IPS-20b (cell line): Measurements from ENCODE around the gene DLG2.
A peak's percentile ranks its signal among the peaks of the same experiment; 100 is the strongest.
"Not testable (repeated sequence)": the region's sequence is repeated elsewhere in the genome, so short reads cannot be mapped to it uniquely, and the experiment has no call there.

Experiments
- H3K27ac ChIP-seq: one replicate; pipeline ENCODE4 v1.5.1; 2013; ENCODE audit warnings: low read length
- H3K27me3 ChIP-seq: 2 replicates; pipeline ENCODE4 v1.6.1; 2013; ENCODE audit warnings: mild to moderate bottlenecking, low read length, inconsistent platforms; ENCODE audit not compliant: insufficient read depth
- H3K36me3 ChIP-seq: 2 replicates; pipeline ENCODE4 v1.6.1; 2013; ENCODE audit warnings: low read depth, mild to moderate bottlenecking, inconsistent platforms, low read length, moderate library complexity; ENCODE audit not compliant: insufficient read depth
- H3K4me1 ChIP-seq: 2 replicates; pipeline ENCODE4 v1.6.1; 2013; ENCODE audit warnings: mild to moderate bottlenecking, control low read depth, inconsistent platforms, low read length, moderate library complexity; ENCODE audit not compliant: insufficient read depth
- H3K4me3 ChIP-seq: 2 replicates; pipeline ENCODE4 v1.5.1; 2013; ENCODE audit warnings: mild to moderate bottlenecking, low read length, inconsistent platforms
- H3K9ac ChIP-seq: 2 replicates; pipeline ENCODE4 v1.6.1; 2013; ENCODE audit warnings: low read depth, mild to moderate bottlenecking, inconsistent platforms, low read length, moderate library complexity
- H3K9me3 ChIP-seq: 2 replicates; pipeline ENCODE4 v1.6.1; 2013; ENCODE audit warnings: mild to moderate bottlenecking, low read depth, low read length, inconsistent platforms; ENCODE audit not compliant: insufficient read depth

Gene DLG2

DNA sequence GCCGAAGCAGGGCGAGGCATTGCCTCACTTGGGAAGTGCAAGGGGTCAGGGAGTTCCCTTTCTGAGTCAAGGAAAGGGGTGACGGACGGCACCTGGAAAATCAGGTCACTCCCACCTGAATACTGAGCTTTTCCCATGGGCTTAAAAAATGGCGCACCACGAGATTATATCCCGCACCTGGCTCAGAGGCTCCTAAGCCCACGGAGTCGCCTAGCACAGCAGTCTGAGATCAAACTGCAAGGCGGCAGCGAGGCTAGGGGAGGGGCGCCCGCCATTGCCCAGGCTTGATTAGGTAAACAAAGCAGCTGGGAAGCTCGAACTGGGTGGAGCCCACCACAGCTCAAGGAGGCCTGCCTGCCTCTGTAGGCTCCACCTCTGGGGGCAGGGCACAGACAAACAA, 2039.3 kb downstream of the DLG2 start:
- H3K9me3 ChIP-seq: not testable (repeated sequence)

DNA sequence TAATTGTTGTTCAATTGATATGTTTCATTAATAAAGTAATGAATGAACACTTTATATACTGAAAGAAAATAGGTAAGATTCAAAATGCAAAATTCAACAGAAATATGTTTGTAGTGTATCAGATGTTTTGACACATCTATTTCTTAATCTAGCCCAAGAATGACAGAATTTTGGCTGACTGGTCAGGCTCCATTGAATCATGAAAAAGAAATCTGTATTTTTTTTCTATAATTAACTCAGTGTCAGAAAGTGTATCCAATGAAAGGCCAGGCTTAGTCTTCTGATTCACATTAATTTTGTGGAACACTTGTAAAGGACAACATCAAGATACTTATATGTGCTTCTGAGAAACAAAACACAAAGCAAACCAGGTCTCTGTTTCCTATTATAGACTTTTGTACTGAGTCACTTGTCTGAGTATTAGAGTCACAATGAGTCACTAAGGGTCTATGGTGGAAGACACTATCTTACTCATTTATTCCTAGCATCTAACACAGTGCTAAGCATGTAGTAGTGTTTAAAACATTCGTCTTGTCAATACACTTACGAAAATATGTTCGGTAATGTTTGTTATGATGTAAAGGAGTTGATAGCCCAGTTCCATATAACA, 2043.3 kb downstream of the DLG2 start:
- Histone ChIP-seq H3K9me3 (no peaks in the 10 kb centered on the region), H3K4me3 (no peak overlapping the region), H3K27me3 (no peaks in the 10 kb centered on the region), H3K27ac (no peak overlapping the region), H3K4me1 (peaks cover 1% of the 10 kb centered on the region; the same call in 1 of the 2 replicates), H3K36me3 (no peaks in the 10 kb centered on the region), H3K9ac (no peak overlapping the region)

More for the DNA sequence above, 2039.3 kb downstream of the DLG2 start:
- H3K36me3 ChIP-seq, H3K27me3 ChIP-seq, H3K4me1 ChIP-seq, H3K27ac ChIP-seq: not testable (repeated sequence)
- Histone ChIP-seq H3K4me3 (peak overlapping the region; percentile 65), H3K9ac (peak overlapping the region; percentile 53; the same call in 1 of the 2 replicates)

DNA sequence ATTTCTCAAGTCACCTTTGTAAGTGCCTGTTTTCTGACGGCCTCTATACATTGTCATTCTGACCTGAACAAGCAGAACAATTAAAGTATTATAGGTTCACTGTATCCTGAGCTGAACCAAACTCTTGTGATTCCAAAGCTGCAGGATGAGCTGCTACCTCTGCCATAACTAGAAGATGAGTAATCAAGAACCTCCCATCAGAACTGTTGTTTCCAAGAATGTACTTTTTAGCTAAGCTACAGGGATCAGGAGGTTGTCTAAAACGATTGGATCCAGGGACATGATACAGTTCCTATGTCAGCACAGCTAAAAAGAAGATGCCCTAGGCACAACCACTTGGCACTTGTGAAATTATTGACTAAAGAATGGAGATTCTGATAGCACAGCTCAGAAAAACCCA, 2052.6 kb downstream of the DLG2 start:
- no peaks in the 10 kb centered on the region for H3K36me3 ChIP-seq
- peaks cover 15% of the 10 kb centered on the region; the same call in 1 of the 2 replicates for H3K4me1 ChIP-seq

DNA sequence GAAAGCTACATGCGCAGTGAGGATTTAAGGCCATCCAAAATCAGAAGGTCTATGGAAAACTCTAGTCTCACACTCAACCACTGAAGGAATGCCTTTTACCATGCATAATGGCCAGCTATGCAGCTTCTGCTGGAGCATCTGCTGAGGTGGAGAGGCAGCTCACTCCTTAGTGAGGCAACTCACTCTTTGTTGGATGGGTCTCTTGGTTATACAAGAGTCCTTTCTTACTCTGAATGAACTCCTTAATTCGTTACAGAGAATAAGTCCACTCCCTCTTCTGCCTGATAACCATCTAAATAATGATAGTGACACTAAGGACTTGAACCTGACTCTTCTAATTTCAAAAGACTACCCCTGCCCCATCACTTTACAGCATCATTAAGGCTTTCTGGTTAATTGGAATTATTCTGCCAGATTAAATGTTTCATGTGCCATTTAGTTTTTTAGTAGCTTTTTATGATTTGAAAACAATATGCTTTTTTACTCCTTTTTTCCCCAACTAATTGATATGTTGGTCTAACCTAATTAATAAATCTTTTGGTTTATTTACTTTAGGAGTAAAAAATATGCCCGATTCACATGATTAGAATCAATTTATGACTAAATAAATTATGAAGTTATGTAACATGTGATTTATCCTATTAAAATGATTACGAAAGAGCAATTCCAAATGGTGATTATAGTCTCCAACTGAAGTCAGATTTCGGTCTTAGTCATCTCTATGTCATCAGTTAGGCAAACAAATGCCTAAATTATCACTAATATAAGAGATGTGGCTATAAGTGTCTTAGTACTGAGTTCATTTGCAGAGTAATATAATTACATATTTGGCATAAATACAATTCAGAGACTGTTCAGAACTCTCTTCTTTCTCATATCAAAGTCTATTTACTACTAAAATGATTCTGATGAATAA, 2054.3 kb downstream of the DLG2 start:
- Histone ChIP-seq H3K27me3 (no peaks in the 10 kb centered on the region), H3K9me3 (no peaks in the 10 kb centered on the region), H3K9ac (no peak overlapping the region), H3K4me3 (no peak overlapping the region), H3K4me1 (peaks cover 14% of the 10 kb centered on the region; the same call in 1 of the 2 replicates), H3K27ac (no peak overlapping the region), H3K36me3 (no peaks in the 10 kb centered on the region)

More for the DNA sequence above, 2052.6 kb downstream of the DLG2 start:
- no peak overlapping the region for H3K9ac ChIP-seq
- no peaks in the 10 kb centered on the region for H3K27me3 ChIP-seq
- no peak overlapping the region for H3K27ac ChIP-seq
- H3K9me3 ChIP-seq: no peaks in the 10 kb centered on the region
- H3K4me3 ChIP-seq: no peak overlapping the region

GRCh38 chr11:83571302-83571701, 2055.8 kb downstream of the DLG2 start:
- Histone ChIP-seq H3K4me3 (no peak overlapping the region), H3K36me3 (no peaks in the 10 kb centered on the region), H3K27me3 (no peaks in the 10 kb centered on the region), H3K9ac (no peak overlapping the region), H3K27ac (no peak overlapping the region), H3K9me3 (no peaks in the 10 kb centered on the region), H3K4me1 (peaks cover 14% of the 10 kb centered on the region; the same call in 1 of the 2 replicates)

DNA sequence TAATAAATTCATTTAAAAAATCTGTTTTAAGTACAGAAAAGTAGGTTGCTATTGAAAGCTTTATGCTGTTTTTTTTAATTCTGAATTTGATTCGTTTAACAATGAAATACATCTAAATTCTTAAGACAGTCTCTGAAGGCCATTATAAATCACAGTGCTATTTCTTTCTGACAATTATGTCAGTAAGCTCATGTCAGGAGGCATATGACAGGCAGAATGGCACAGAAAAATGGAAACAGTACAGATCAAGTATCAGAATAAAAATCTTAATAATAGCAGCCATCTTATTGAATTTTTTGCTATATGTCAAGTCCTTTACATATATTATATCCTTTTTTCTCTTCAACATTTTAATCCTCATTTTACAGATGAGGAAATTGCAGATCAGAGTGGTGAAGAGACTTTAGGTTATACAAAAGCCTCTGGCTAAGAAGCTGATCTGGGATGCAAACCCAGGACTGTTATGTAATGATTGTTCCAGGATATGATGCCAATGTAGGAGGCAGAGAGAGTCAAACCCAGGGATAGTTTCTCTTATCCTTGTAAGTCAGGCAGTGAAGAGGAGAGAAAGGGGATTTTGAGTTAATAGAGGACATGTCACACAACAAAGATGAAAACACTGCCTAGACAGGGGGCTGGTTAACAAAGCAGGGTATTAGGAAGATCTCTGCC, 2057.9 kb downstream of the DLG2 start:
- Histone ChIP-seq H3K4me1 (peaks cover 14% of the 10 kb centered on the region; the same call in 1 of the 2 replicates), H3K4me3 (no peak overlapping the region), H3K9me3 (no peaks in the 10 kb centered on the region), H3K27ac (no peak overlapping the region), H3K36me3 (no peaks in the 10 kb centered on the region), H3K9ac (no peak overlapping the region), H3K27me3 (no peaks in the 10 kb centered on the region)

DNA sequence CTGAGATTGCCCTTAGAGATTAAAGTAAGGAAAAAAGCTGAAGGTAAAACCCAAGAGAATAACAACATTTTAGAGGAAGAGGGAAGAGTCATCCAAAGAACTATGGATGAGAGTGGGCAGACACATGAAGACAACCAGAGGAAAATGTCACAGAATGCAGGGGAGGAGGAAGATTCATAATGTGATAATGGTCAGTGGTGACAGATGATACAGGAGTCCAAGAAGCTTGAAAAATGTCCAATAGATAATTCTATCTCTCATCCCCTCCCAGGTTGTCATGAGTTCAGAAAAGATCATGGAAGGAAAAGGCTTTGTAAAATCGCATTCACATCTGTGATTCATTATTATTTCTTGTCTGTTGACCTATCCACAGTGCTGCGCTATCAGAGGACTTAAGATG, 2058.6 kb downstream of the DLG2 start:
- Histone ChIP-seq H3K9me3 (no peaks in the 10 kb centered on the region), H3K4me1 (peaks cover 9% of the 10 kb centered on the region; the same call in 1 of the 2 replicates), H3K9ac (no peak overlapping the region), H3K27ac (no peak overlapping the region), H3K4me3 (no peak overlapping the region), H3K36me3 (no peaks in the 10 kb centered on the region), H3K27me3 (no peaks in the 10 kb centered on the region)

GRCh38 chr11:83566950-83567349, 2060.2 kb downstream of the DLG2 start:
- no peak overlapping the region for H3K27ac ChIP-seq
- H3K36me3 ChIP-seq: no peaks in the 10 kb centered on the region
- H3K27me3 ChIP-seq: no peaks in the 10 kb centered on the region
- no peak overlapping the region for H3K9ac ChIP-seq
- H3K4me3 ChIP-seq: no peak overlapping the region
- no peaks in the 10 kb centered on the region for H3K9me3 ChIP-seq
- H3K4me1 ChIP-seq: peaks cover 9% of the 10 kb centered on the region; the same call in 1 of the 2 replicates

- Histone ChIP-seq H3K36me3 (no peaks in the 10 kb centered on the region), H3K27ac (no peak overlapping the region), H3K4me3 (no peak overlapping the region), H3K4me1 (0 out of 2 replicates have a peak, but pooled peaks cover 6% of the 10 kb centered on the region), H3K9me3 (no peaks in the 10 kb centered on the region), H3K9ac (no peak overlapping the region), H3K27me3 (no peaks in the 10 kb centered on the region)
Observed at GRCh38 chr11:83564870-83565269, 2062.3 kb downstream of the DLG2 start.

- H3K9me3 ChIP-seq: no peaks in the 10 kb centered on the region
- H3K27ac ChIP-seq: no peak overlapping the region
- no peak overlapping the region for H3K4me3 ChIP-seq
- H3K36me3 ChIP-seq: no peaks in the 10 kb centered on the region
- no peak overlapping the region for H3K9ac ChIP-seq
- H3K27me3 ChIP-seq: no peaks in the 10 kb centered on the region
- H3K4me1 ChIP-seq: no peaks in the 10 kb centered on the region
Observed at GRCh38 chr11:83558281-83558680, 2068.9 kb downstream of the DLG2 start.

- no peaks in the 10 kb centered on the region for H3K36me3 ChIP-seq
- H3K27ac ChIP-seq: no peak overlapping the region
- H3K9ac ChIP-seq: no peak overlapping the region
- H3K4me3 ChIP-seq: no peak overlapping the region
- no peaks in the 10 kb centered on the region for H3K4me1 ChIP-seq
- no peaks in the 10 kb centered on the region for H3K9me3 ChIP-seq
- no peaks in the 10 kb centered on the region for H3K27me3 ChIP-seq
Observed at GRCh38 chr11:83557653-83558052, 2069.5 kb downstream of the DLG2 start.
